22Rv1 (cell line): Measurements from ENCODE around the gene FAM163B.

ENCODE experiments used
- CTCF ChIP-seq: fragments of 450-650 bp; IDR thresholded peaks from 2 replicates; pipeline ENCODE4 v1.5.1; 2017; ENCODE audit warnings: mild to moderate bottlenecking
- ZFX ChIP-seq: fragments of 450-650 bp; IDR thresholded peaks from 2 replicates; pipeline ENCODE4 v1.6.1; 2017; ENCODE audit warnings: antibody characterized with exemption, borderline replicate concordance

- TF ChIP-seq CTCF, result no peak
- TF ChIP-seq ZFX, result no peak
These were observed 23.9 kb upstream of the FAM163B start for GRCh38 chr9:133632806-133633680.
